BJ (cell line): ENCODE results near the gene LHX1. TPM values are rescaled to one million over a fixed set of nuclear protein-coding genes. Genes with fewer than 3 reads are reported as not detected.

ENCODE experiments used
- CTCF ChIA-PET: fragments of 350-600 bp; formaldehyde crosslinking; extraction: SDS; loops from one replicate; lab custom pipeline; 2021; ENCODE audit warnings: antibody characterized with exemption, inconsistent platforms; lab: Yijun Ruan, JAX
- POLR2A ChIA-PET: fragments of 300-600 bp; sonication (Branson Sonifier 250); formaldehyde crosslinking; extraction: SDS; loops from one replicate; lab custom pipeline; 2021; ENCODE audit warnings: antibody characterized with exemption; lab: Charles Lee
- DNase-seq: peaks from one replicate; pipeline ENCODE4 v3.0.0-alpha.2; 2011; ENCODE audit warnings: low read depth
- H3K27me3 ChIP-seq: 2 replicates; pipeline ENCODE4 v1.6.0; 2011; ENCODE audit warnings: low read length; ENCODE audit not compliant: control insufficient read depth, insufficient read depth
- H3K36me3 ChIP-seq: 2 replicates; pipeline ENCODE4 v1.5.1; 2011; ENCODE audit warnings: low read length; ENCODE audit not compliant: control insufficient read depth, insufficient read depth
- H3K4me3 ChIP-seq: 2 replicates; pipeline ENCODE4 v1.5.1; 2011; ENCODE audit warnings: low read depth, mild to moderate bottlenecking, control low read depth, low read length
- polyA plus RNA-seq: library from polyadenylated mRNA; depleted of rRNA; stranded (reverse); fragments of >200 nt; gene quantifications from 2 replicates; pipeline ENCODE4 v1.2.3, GENCODE V29; 2011
- TF ChIP-seq, protein P1 (sequence below): IDR thresholded peaks from 2 replicates; pipeline ENCODE4 v1.5.1; 2011; ENCODE audit warnings: low read depth, mild to moderate bottlenecking, control low read depth, inconsistent platforms, low read length, moderate library complexity; ENCODE audit not compliant: insufficient read depth

LHX1 gene
- polyA plus RNA-seq, 1 experiment: not detected

DNA sequence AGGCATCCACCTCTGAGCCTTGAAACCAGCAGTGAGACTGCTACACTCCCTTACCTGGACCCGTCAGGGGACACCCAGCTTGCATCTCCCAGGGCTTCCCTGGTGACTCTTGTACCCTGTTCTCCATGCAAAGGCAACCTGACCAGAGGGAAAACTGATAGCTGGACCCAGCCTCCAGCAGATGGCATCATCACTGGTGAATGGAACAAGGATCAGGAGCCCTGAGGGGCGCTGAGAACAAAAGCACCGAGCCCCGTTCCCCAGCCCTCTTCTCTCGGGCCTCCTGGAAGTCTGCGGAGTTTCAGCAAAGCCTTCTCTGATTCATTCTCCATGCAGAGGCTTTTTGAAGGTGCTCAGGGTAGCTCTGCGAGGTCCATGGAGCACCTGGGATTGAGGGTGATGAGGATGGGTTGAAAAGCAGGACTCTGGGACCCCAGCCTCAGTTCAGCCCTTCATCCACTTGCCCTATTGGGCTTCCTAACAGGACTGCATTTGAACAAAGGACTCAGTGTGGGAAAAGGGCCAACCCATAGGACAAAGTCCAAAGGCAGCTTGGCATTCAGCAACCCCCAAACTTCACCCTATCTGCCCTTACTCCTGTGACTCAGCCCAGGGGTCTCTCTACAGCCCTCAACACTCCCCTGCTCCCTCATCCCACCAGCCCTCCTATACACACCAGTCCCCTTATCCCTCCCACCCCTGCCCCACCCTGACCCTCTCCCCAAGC lies 45.0 kb upstream of the LHX1 start:
- Histone ChIP-seq H3K27me3 (peaks cover 16% of the 10 kb centered on the region), H3K4me3 (no peak overlapping the region), H3K36me3 (no peaks in the 10 kb centered on the region)
- TF ChIP-seq, protein P1, sequence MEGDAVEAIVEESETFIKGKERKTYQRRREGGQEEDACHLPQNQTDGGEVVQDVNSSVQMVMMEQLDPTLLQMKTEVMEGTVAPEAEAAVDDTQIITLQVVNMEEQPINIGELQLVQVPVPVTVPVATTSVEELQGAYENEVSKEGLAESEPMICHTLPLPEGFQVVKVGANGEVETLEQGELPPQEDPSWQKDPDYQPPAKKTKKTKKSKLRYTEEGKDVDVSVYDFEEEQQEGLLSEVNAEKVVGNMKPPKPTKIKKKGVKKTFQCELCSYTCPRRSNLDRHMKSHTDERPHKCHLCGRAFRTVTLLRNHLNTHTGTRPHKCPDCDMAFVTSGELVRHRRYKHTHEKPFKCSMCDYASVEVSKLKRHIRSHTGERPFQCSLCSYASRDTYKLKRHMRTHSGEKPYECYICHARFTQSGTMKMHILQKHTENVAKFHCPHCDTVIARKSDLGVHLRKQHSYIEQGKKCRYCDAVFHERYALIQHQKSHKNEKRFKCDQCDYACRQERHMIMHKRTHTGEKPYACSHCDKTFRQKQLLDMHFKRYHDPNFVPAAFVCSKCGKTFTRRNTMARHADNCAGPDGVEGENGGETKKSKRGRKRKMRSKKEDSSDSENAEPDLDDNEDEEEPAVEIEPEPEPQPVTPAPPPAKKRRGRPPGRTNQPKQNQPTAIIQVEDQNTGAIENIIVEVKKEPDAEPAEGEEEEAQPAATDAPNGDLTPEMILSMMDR: no peak
- no peak for DNase-seq
- ChIA-PET POLR2A (no interaction called here), CTCF (no interaction called here)

DNA sequence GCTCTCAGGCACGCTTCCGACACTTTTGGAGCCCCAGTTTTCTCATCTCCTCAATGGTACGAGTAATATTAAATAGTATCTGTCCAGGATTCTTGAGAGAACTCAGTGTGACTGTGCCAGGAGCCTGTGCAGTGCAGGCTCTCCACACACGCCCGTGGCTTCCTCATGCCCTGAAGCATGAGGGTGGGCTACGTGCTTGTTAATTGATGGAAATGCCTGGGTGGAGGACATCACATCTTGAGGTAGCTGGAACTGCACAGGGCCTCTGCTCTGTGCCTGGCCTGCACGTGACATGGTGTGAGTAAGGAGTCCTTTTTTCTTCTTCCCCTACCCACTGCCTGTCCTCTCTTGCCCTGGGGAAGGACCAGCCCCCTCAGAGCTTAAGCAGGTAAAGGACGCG lies 43.1 kb upstream of the LHX1 start:
- TF ChIP-seq, protein P1: no peak
- no peak overlapping the region for H3K4me3 ChIP-seq
- ChIA-PET CTCF (no interaction called here), POLR2A (no interaction called here)
- H3K36me3 ChIP-seq: no peaks in the 10 kb centered on the region
- H3K27me3 ChIP-seq: peaks cover 13% of the 10 kb centered on the region
- no peak for DNase-seq

DNA sequence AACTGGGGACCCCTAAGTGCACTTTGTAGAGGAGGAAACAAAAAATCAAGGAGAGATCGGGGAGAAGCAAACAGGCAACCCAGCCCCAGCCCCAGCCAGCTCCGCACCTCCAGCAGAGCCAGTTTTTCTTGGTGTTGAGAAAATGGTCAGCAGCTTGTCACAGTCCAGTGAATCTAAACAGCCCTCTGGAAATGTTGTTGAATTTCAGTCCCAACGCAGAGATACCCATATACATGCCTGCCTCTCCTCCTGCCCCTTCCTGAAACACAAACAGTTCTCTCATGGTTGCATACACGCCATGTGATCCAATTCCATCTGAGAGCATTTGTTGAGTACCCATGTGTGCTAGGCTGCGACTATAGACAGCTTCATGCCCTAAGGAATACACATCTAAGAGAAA lies 42.4 kb upstream of the LHX1 start:
- TF ChIP-seq, protein P1: no peak
- H3K27me3 ChIP-seq: peaks cover 13% of the 10 kb centered on the region; the same call in 1 of the 2 replicates
- CTCF ChIA-PET: no interaction called here
- H3K4me3 ChIP-seq: no peak overlapping the region
- H3K36me3 ChIP-seq: no peaks in the 10 kb centered on the region
- DNase-seq: no peak
- POLR2A ChIA-PET: no interaction called here

DNA sequence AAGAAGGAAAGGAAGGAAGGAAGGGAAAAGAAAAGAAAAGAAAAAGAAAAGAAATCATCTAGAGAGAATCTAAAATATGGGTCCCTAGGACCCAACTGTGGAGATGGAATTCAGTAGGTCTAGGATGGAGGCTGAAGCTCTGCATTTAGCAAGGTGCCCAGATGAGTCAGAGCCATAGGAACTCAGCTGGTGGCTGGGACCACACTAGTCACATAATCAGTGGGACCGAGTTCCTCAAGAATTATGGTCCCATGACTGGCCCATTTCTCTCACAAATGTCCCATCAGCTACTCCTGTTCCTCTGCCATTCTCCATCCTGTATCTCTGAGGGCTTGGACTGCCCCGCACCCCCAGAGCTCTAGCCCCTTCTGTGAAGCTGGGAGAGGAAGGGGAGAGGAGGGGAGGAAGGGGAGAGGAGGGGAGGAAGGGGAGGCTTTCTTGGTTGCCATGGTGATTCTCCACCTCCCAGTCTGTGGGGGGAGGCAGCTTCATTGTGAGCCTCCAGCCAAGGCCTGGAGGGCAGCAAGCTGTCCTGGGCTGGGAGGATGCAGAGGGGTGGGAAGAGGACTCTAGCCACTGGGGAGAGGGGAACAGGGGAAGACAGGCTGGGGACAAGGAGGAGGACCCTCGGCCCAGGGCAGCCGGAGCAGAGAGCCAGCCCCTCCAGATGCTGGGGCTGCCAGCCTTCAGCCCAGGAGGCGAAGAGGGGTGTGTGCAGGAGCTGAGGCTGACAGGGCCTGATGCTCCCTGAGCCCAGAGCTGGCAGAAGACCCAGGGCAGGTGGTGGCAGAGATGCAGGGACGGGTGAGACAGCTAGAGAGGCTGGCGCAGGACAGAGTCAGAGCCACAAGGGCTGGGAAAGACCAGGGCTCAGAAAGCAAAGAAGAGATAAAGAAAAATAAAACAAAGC lies 37.8 kb upstream of the LHX1 start:
- no peaks in the 10 kb centered on the region for H3K36me3 ChIP-seq
- ChIA-PET CTCF (interaction anchor here (0.6 kb wide), 1 partner anchor 15 kb away, joined by 3 read pairs; no protein-coding TSS in a partner anchor), POLR2A (no interaction called here)
- no peak overlapping the region for H3K4me3 ChIP-seq
- TF ChIP-seq, protein P1: no peak
- peaks cover 3% of the 10 kb centered on the region; the same call in 1 of the 2 replicates for H3K27me3 ChIP-seq
- no peak for DNase-seq

DNA sequence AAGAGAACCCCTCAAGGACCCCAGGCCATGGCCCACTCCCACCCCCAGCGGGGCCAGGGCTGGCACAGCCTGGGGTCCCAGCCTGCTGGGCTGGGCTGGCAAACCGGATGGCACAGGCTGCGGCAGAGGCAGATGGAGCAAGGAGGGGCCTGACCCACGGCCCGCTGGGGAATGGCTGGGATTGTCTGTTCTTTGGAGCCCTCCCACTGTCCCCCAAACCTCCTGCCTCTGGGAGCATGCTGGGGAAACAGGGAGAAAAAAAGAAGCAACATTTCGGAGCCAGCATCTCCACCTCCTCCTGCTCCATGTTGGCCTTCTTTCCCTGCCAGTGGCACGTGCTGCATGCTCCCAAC lies 37.1 kb upstream of the LHX1 start:
- ChIA-PET POLR2A (no interaction called here), CTCF (no interaction called here)
- H3K4me3 ChIP-seq: no peak overlapping the region
- peaks cover 3% of the 10 kb centered on the region; the same call in 1 of the 2 replicates for H3K27me3 ChIP-seq
- TF ChIP-seq, protein P1: no peak
- H3K36me3 ChIP-seq: no peaks in the 10 kb centered on the region
- DNase-seq: no peak
